Activated B cell treated with CpG ODN at 0.5 μM for 24 hours (primary cell): Measurements from ENCODE around the gene WDFY4. TPM values are rescaled to one million over a fixed set of nuclear protein-coding genes. Genes with fewer than 3 reads are reported as not detected.

Source experiments
- ATAC-seq: fragments of 200-7000 bp; cut with Tn5 transposase; one replicate; pipeline ENCODE4 v1.10.0; 2021; ENCODE audit warnings: low read depth, mild to moderate bottlenecking, moderate library complexity
- CTCF ChIA-PET: fragments of 350-600 bp; sonication (Branson Sonifier 250); formaldehyde crosslinking; loops from one replicate; lab custom pipeline; 2021; ENCODE audit warnings: antibody characterized with exemption; lab: Charles Lee
- POLR2A ChIA-PET: fragments of 350-600 bp; sonication (Branson Sonifier 250); formaldehyde crosslinking; loops from one replicate; lab custom pipeline; 2021; ENCODE audit warnings: antibody characterized with exemption; lab: Charles Lee
- DNase-seq: peaks from one replicate; pipeline ENCODE4 v3.0.0; 2022
- H3K27ac Mint-ChIP-seq: one replicate; pipeline ENCODE4 v1.8.0; 2020; ENCODE audit warnings: mixed read lengths
- H3K27me3 Mint-ChIP-seq: one replicate; pipeline ENCODE4 v1.8.0; 2021; ENCODE audit warnings: mixed read lengths
- H3K36me3 Mint-ChIP-seq: one replicate; pipeline ENCODE4 v1.8.0; 2021; ENCODE audit warnings: low read depth, mixed read lengths
- H3K4me1 Mint-ChIP-seq: one replicate; pipeline ENCODE4 v1.8.0; 2021; ENCODE audit warnings: mixed read lengths
- H3K4me3 Mint-ChIP-seq: one replicate; pipeline ENCODE4 v1.8.0; 2020; ENCODE audit warnings: mild to moderate bottlenecking, mixed read lengths
- H3K9me3 Mint-ChIP-seq: one replicate; pipeline ENCODE4 v1.8.0; 2020; ENCODE audit warnings: mixed read lengths
- CTCF ChIP-seq: fragments of 200-600 bp; IDR thresholded peaks from one replicate; pipeline ENCODE4 v1.8.0; 2022; ENCODE audit warnings: antibody characterized with exemption, mild to moderate bottlenecking
- intact Hi-C: fragments of 100-400 bp; cut with micrococcal nuclease; formaldehyde crosslinking; loops from one replicate; pipeline ENCODE4 v1.15.1; 2024
- total RNA-seq: library from RNA; stranded (reverse); gene quantifications from 2 replicates; pipeline ENCODE4 v1.2.3, GENCODE V29; 2022

Gene WDFY4
- total RNA-seq, 1 donor from 2014 or later: 488 TPM

GRCh38 chr10:48996329-48996728 lies 311.7 kb downstream of the WDFY4 start:
- Mint-ChIP-seq H3K27me3 (no peaks in the 10 kb centered on the region), H3K9me3 (no peaks in the 10 kb centered on the region), H3K4me3 (no peak overlapping the region), H3K36me3 (no peaks in the 10 kb centered on the region), H3K27ac (no peak overlapping the region), H3K4me1 (no peaks in the 10 kb centered on the region)
- ChIA-PET CTCF (no interaction called here), POLR2A (no interaction called here)
- no peak for ATAC-seq
- intact Hi-C loops: no loop called here
- no peak for TF ChIP-seq CTCF
- no peak for DNase-seq

- intact Hi-C loops: no loop called here
- Mint-ChIP-seq H3K27me3 (no peaks in the 10 kb centered on the region), H3K36me3 (no peaks in the 10 kb centered on the region), H3K4me1 (no peaks in the 10 kb centered on the region), H3K4me3 (no peak overlapping the region), H3K9me3 (no peaks in the 10 kb centered on the region), H3K27ac (no peak overlapping the region)
- POLR2A ChIA-PET: no interaction called here
- ATAC-seq (no peak), DNase-seq (no peak)
- no peak for TF ChIP-seq CTCF
- CTCF ChIA-PET: no interaction called here
Observed at GRCh38 chr10:48999346-48999745, 314.7 kb downstream of the WDFY4 start.

- Mint-ChIP-seq H3K9me3 (no peaks in the 10 kb centered on the region), H3K36me3 (no peaks in the 10 kb centered on the region), H3K27ac (no peak overlapping the region), H3K27me3 (no peaks in the 10 kb centered on the region), H3K4me1 (no peaks in the 10 kb centered on the region), H3K4me3 (no peak overlapping the region)
- intact Hi-C loops: no loop called here
- TF ChIP-seq CTCF: no peak
- ATAC-seq (no peak), DNase-seq (no peak)
- CTCF ChIA-PET: no interaction called here
- POLR2A ChIA-PET: no interaction called here
Observed at GRCh38 chr10:49000437-49001398, 316.0 kb downstream of the WDFY4 start.

- intact Hi-C loops: no loop called here
- Mint-ChIP-seq H3K4me1 (no peaks in the 10 kb centered on the region), H3K9me3 (peaks cover 2% of the 10 kb centered on the region), H3K27ac (no peak overlapping the region), H3K4me3 (no peak overlapping the region), H3K27me3 (no peaks in the 10 kb centered on the region), H3K36me3 (no peaks in the 10 kb centered on the region)
- POLR2A ChIA-PET: no interaction called here
- ATAC-seq (no peak), DNase-seq (no peak)
- CTCF ChIA-PET: no interaction called here
- TF ChIP-seq CTCF: no peak
Observed at GRCh38 chr10:49001402-49001801, 316.7 kb downstream of the WDFY4 start.

GRCh38 chr10:49001870-49002672 lies 317.4 kb downstream of the WDFY4 start:
- H3K9me3 Mint-ChIP-seq: peaks cover 3% of the 10 kb centered on the region
- no peaks in the 10 kb centered on the region for H3K27me3 Mint-ChIP-seq
- no peaks in the 10 kb centered on the region for H3K36me3 Mint-ChIP-seq
- no peak overlapping the region for H3K27ac Mint-ChIP-seq
- intact Hi-C loops: no loop called here
- no peak overlapping the region for H3K4me3 Mint-ChIP-seq
- ATAC-seq (no peak), DNase-seq (no peak)
- POLR2A ChIA-PET: no interaction called here
- CTCF ChIA-PET: no interaction called here
- no peak for TF ChIP-seq CTCF
- H3K4me1 Mint-ChIP-seq: no peaks in the 10 kb centered on the region
